Left lung (tissue), 10 donors: ENCODE measurements around the gene PKDCC. TPM values are rescaled to one million over a fixed set of nuclear protein-coding genes. Genes with fewer than 3 reads are reported as not detected.

Experiments used
- ATAC-seq: fragments of 200-7000 bp; cut with Tn5 transposase; one replicate; pipeline ENCODE4 v1.9.1; 2020; ENCODE audit warnings: moderate library complexity
- DNase-seq, 4 donors: peaks; one replicate each; pipeline ENCODE4 v3.0.0-alpha.2; 2013 to 2020
- H3K27ac ChIP-seq, 2 donors: fragments of 200-600 bp; sonication (generic) in 1 of 2; one replicate each; pipeline versions ENCODE4 v1.5.0 to v1.8.0; 2020 to 2021
- H3K27me3 ChIP-seq, 2 donors: fragments of 200-600 bp; sonication (generic) in 1 of 2; one replicate each; pipeline versions ENCODE4 v1.5.0 to v1.8.0; 2020 to 2021
- H3K36me3 ChIP-seq, 2 donors: fragments of 200-600 bp; sonication (generic) in 1 of 2; one replicate each; pipeline versions ENCODE4 v1.5.0 to v1.8.0; 2020 to 2021
- H3K4me1 ChIP-seq, 2 donors: fragments of 200-600 bp; one replicate each; pipeline ENCODE4 v1.8.0; 2021
- H3K4me3 ChIP-seq, 2 donors: fragments of 200-600 bp; sonication (generic) in 1 of 2; one replicate each; pipeline versions ENCODE4 v1.5.0 to v1.8.0; 2020 to 2021; ENCODE audit warnings: mild to moderate bottlenecking in 1 of 2
- H3K9me3 ChIP-seq, 2 donors: fragments of 200-600 bp; sonication (generic) in 1 of 2; one replicate each; pipeline versions ENCODE4 v1.5.0 to v1.8.0; 2020 to 2021
- CTCF ChIP-seq, 2 donors: fragments of 200-600 bp; sonication (generic) in 1 of 2; IDR thresholded peaks; one replicate each; pipeline versions ENCODE4 v1.5.0 to v1.8.0; 2021; ENCODE audit warnings: antibody characterized with exemption in 2 of 2
- intact Hi-C, 2 donors: fragments of 100-400 bp; cut with DNase I; formaldehyde crosslinking; loops; one replicate each; pipeline versions ENCODE4 v1.11.2 to v1.14.2; 2022
- polyA plus RNA-seq, 6 donors: library from polyadenylated mRNA; unstranded; fragments of 120-200 nt; gene quantifications; one replicate each; pipeline ENCODE4 v1.2.1, GENCODE V29; 2013; ENCODE audit not compliant: insufficient read length in 6 of 6
- total RNA-seq, 2 donors: library from RNA; stranded (reverse); fragmentation: NEBNext Ultra II Directional; extraction: Animal tissue kit (Norgen Biotek cat#: 25700); gene quantifications; one replicate each; pipeline ENCODE4 v1.2.1, GENCODE V29; 2021
- donor health status: DM: no; HTN: yes; CAD: no.
- donor health status: DM: no; HTN: no; CAD: no.

PKDCC gene
- total and polyA plus RNA-seq, 8 donors, result 63.1 to 224 (median 129) TPM

- peaks cover 2 to 3% of the 10 kb centered on the region in 2 donors for H3K4me1 ChIP-seq
- no peak for ATAC-seq
Observed at GRCh38 chr2:42054714-42055430, 7.1 kb downstream of the PKDCC start.

GRCh38 chr2:42055573-42056514, 8.0 kb downstream of the PKDCC start:
- no peak for TF ChIP-seq CTCF (IDR thresholded peaks at IDR 0.05)
- no peak for DNase-seq
- H3K4me3 ChIP-seq, result no peak overlapping the region
- peaks cover 7 to 12% of the 10 kb centered on the region in 2 donors for H3K4me1 ChIP-seq
- peaks cover 0 to 5% of the 10 kb centered on the region in 2 donors for H3K36me3 ChIP-seq
- no peaks in the 10 kb centered on the region for H3K9me3 ChIP-seq
- no peak for ATAC-seq
- intact Hi-C loops, result no loop called here
- H3K27ac ChIP-seq, result no peak overlapping the region
- H3K27me3 ChIP-seq, result no peaks in the 10 kb centered on the region

More at GRCh38 chr2:42054714-42055430, 7.1 kb downstream of the PKDCC start:
- peak overlapping the region; percentile 16 to 78 for H3K27ac ChIP-seq
- no peak for TF ChIP-seq CTCF (IDR thresholded peaks at IDR 0.05)
- H3K27me3 ChIP-seq, result peaks cover 0 to 8% of the 10 kb centered on the region in 2 donors
- H3K9me3 ChIP-seq, result no peaks in the 10 kb centered on the region
- H3K36me3 ChIP-seq, result peaks cover 0 to 5% of the 10 kb centered on the region in 2 donors
- no peak for DNase-seq
- H3K4me3 ChIP-seq, result no peak overlapping the region
- intact Hi-C loops, result no loop called here

- Histone ChIP-seq H3K27me3 (no peaks in the 10 kb centered on the region), H3K36me3 (peaks cover 0 to 5% of the 10 kb centered on the region in 2 donors), H3K4me3 (no peak overlapping the region), H3K27ac (no peak overlapping the region), H3K4me1 (peaks cover 12 to 13% of the 10 kb centered on the region in 2 donors), H3K9me3 (no peaks in the 10 kb centered on the region)
- intact Hi-C loops, result no loop called here
- TF ChIP-seq CTCF (IDR thresholded peaks at IDR 0.05), result no peak
- ATAC-seq (no peak), DNase-seq (no peak)
Observed at GRCh38 chr2:42057159-42057901, 9.5 kb downstream of the PKDCC start.

- H3K27ac ChIP-seq, result no peak overlapping the region
- no peak for TF ChIP-seq CTCF (IDR thresholded peaks at IDR 0.05)
- no peaks in the 10 kb centered on the region for H3K9me3 ChIP-seq
- intact Hi-C loops, result no loop called here
- H3K27me3 ChIP-seq, result no peaks in the 10 kb centered on the region
- H3K4me1 ChIP-seq, result peaks cover 11 to 12% of the 10 kb centered on the region in 2 donors
- DNase-seq (no peak), ATAC-seq (no peak)
- no peak overlapping the region for H3K4me3 ChIP-seq
- peaks cover 0 to 5% of the 10 kb centered on the region in 2 donors for H3K36me3 ChIP-seq
Observed at GRCh38 chr2:42057902-42058450, 10.2 kb downstream of the PKDCC start.
